Hematopoietic multipotent progenitor cell treated with erythropoietin and hydrocortisone succinate and interleukin-3 and kit ligand, for 17 days (in vitro differentiated cells): ENCODE results near the gene OR10G8.

Experiments used
- DNase-seq: peaks from one replicate; pipeline ENCODE4 v3.0.0-alpha.2; 2015; ENCODE audit warnings: low spot score

The OR10G8 gene

DNA sequence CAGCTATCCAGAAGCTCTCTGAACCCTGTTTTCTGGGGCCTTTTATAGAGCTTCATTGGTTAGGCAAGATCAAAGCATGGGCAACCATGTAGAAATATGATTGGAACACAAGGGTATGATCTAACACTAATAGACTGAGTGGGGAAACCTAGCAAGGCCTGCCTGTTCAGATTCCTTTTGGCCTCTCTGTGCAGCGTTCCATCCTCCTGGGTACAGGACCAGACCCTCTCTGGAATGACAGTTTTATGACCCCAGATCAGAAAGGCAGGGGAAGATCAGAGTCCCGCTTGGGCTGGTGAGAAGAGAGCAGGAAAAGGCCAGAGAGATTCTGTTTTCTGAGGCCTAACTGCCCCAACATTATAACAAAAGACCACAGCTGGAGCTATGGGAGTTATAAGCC is 52.0 kb downstream of the OR10G8 start:
- DNase-seq, result no peak

DNA sequence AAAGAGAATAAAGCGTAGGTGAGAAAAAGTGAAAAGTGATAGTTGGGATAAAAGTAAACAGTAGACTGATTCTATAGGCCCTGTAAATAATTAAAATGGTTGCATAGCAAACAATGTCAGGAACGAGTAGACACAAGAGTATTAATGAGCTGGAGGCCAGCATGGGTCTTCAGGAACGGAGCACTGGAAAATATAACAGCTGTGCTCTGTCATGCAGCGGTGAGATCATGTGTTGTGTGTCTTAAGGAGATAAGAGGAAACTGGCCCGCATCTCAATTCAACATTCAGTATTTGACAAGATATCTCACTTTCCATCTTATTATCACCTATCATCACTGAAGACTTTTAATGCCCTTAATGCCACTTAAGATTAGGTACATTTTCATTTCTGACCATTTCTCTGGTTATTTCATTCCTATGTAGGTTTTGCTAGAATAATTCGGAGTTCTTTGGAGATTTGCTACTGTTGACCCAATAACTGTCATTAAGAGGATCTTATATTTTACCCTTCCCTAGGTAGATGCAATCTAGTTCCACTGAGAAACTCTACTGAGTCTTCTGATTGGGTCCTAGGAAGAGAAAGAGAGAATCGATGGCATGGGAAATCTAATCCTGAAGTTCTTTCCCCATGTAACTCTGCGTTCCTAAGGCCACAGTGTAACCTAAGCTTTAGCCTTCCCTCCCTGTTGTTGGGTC is 53.2 kb downstream of the OR10G8 start:
- peak; percentile 65 for DNase-seq
